Measurements from ENCODE around the gene SFTA2. TPM values are rescaled to one million over a fixed set of nuclear protein-coding genes. Genes with fewer than 3 reads are reported as not detected.

Gene SFTA2
- total RNA-seq, 2 donors from 2014 or later, result 5.2 TPM; not detected in 1

- Histone ChIP-seq H3K9me3 (no peaks in the 10 kb centered on the region), H3K4me1 (peaks cover 11% of the 10 kb centered on the region), H3K36me3 (replicated peaks in 1 of 2; ENCODE audit: insufficient read depth in 1 of 2, low read depth in 2 of 2) (no peaks in the 10 kb centered on the region), H3K4me3 (peak overlapping the region in 1 of 2 donors; percentile 9), H3K27ac (no peak overlapping the region), H3K27me3 (no peaks in the 10 kb centered on the region)
- ATAC-seq (peak; percentile 71), DNase-seq (peak; percentile 35 to 55 (median 47))
- no peak for TF ChIP-seq CTCF (IDR thresholded peaks at IDR 0.05)
- peak in 1 of 3 donors; percentile 25 for TF ChIP-seq POLR2A (IDR thresholded peaks at IDR 0.05)
- WGBS, 2 donors, result 22 to 30% methylated on average over 16 to 46 of the region's 46 CpGs
- intact Hi-C loops (cut with DNase I), result no loop called here
These were observed 23.5 kb upstream of the SFTA2 start for GRCh38 chr6:30955367-30956042.

GRCh38 chr6:30954631-30955366, 22.8 kb upstream of the SFTA2 start:
- H3K27ac ChIP-seq, result no peak overlapping the region
- TF ChIP-seq POLR2A (IDR thresholded peaks at IDR 0.05), result no peak
- no peak for TF ChIP-seq CTCF (IDR thresholded peaks at IDR 0.05)
- H3K36me3 ChIP-seq (replicated peaks in 1 of 2; ENCODE audit: insufficient read depth in 1 of 2, low read depth in 2 of 2), result no peaks in the 10 kb centered on the region
- WGBS, 2 donors, result 63 to 66% methylated on average over 9 of the region's 9 CpGs
- intact Hi-C loops (cut with DNase I), result no loop called here
- DNase-seq, result no peak
- ATAC-seq, result no peak
- peaks cover 11% of the 10 kb centered on the region for H3K4me1 ChIP-seq
- no peaks in the 10 kb centered on the region for H3K9me3 ChIP-seq
- H3K27me3 ChIP-seq, result no peaks in the 10 kb centered on the region
- H3K4me3 ChIP-seq, result no peak overlapping the region

GRCh38 chr6:30951907-30952469, 20.0 kb upstream of the SFTA2 start:
- ATAC-seq (no peak), DNase-seq (no peak)
- no peaks in the 10 kb centered on the region for H3K36me3 ChIP-seq (replicated peaks in 1 of 2; ENCODE audit: insufficient read depth in 1 of 2, low read depth in 2 of 2)
- no peaks in the 10 kb centered on the region for H3K9me3 ChIP-seq
- H3K4me1 ChIP-seq, result peaks cover 11% of the 10 kb centered on the region
- TF ChIP-seq POLR2A (IDR thresholded peaks at IDR 0.05), result no peak
- TF ChIP-seq CTCF (IDR thresholded peaks at IDR 0.05), result no peak
- no peak overlapping the region for H3K27ac ChIP-seq
- WGBS, 2 donors, result 68 to 79% methylated on average over 5 of the region's 5 CpGs
- H3K4me3 ChIP-seq, result no peak overlapping the region
- H3K27me3 ChIP-seq, result no peaks in the 10 kb centered on the region
- intact Hi-C loops (cut with DNase I), result no loop called here

GRCh38 chr6:30948811-30949210, 16.8 kb upstream of the SFTA2 start:
- H3K4me3 ChIP-seq, result no peak overlapping the region
- WGBS, 2 donors, result 81 to 91% methylated on average over 6 of the region's 6 CpGs

More at GRCh38 chr6:30948811-30949210, 16.8 kb upstream of the SFTA2 start:
- ATAC-seq, result no peak
- DNase-seq, result no peak
- no peaks in the 10 kb centered on the region for H3K4me1 ChIP-seq
- H3K27me3 ChIP-seq, result no peaks in the 10 kb centered on the region
- intact Hi-C loops (cut with DNase I), result no loop called here
- H3K27ac ChIP-seq, result no peak overlapping the region
- no peak for TF ChIP-seq CTCF (IDR thresholded peaks at IDR 0.05)
- H3K9me3 ChIP-seq, result no peaks in the 10 kb centered on the region
- no peaks in the 10 kb centered on the region for H3K36me3 ChIP-seq (replicated peaks in 1 of 2; ENCODE audit: insufficient read depth in 1 of 2, low read depth in 2 of 2)
